IPS-15b (cell line): ENCODE results near the gene PIGU.
A peak's percentile ranks its signal among the peaks of the same experiment; 100 is the strongest.

Source experiments
- H3K27me3 ChIP-seq: one replicate; pipeline ENCODE4 v1.6.1; 2013; ENCODE audit warnings: low read length; ENCODE audit not compliant: control insufficient read depth, insufficient read depth
- H3K36me3 ChIP-seq: one replicate; pipeline ENCODE4 v1.6.1; 2013; ENCODE audit warnings: low read length; ENCODE audit not compliant: control insufficient read depth, insufficient read depth
- H3K4me1 ChIP-seq: one replicate; pipeline ENCODE4 v1.6.1; 2013; ENCODE audit warnings: mild to moderate bottlenecking, low read length; ENCODE audit not compliant: control insufficient read depth, insufficient read depth
- H3K4me3 ChIP-seq: one replicate; pipeline ENCODE4 v1.5.1; 2013; ENCODE audit warnings: low read depth, low read length
- H3K9ac ChIP-seq: one replicate; pipeline ENCODE4 v1.6.1; 2013; ENCODE audit warnings: low read depth, mild to moderate bottlenecking, low read length
- H3K9me3 ChIP-seq: one replicate; pipeline ENCODE4 v1.6.1; 2013; ENCODE audit warnings: mild to moderate bottlenecking, low read length; ENCODE audit not compliant: control insufficient read depth, insufficient read depth

PIGU gene

GRCh38 chr20:34553366-34553867 is 123.5 kb downstream of the PIGU start:
- H3K4me1 ChIP-seq: no peaks in the 10 kb centered on the region
- no peaks in the 10 kb centered on the region for H3K27me3 ChIP-seq
- H3K4me3 ChIP-seq: no peak overlapping the region
- no peak overlapping the region for H3K9ac ChIP-seq
- no peaks in the 10 kb centered on the region for H3K9me3 ChIP-seq
- no peaks in the 10 kb centered on the region for H3K36me3 ChIP-seq

GRCh38 chr20:34552569-34552968 is 124.3 kb downstream of the PIGU start:
- no peaks in the 10 kb centered on the region for H3K4me1 ChIP-seq
- H3K4me3 ChIP-seq: no peak overlapping the region
- no peaks in the 10 kb centered on the region for H3K36me3 ChIP-seq
- no peak overlapping the region for H3K9ac ChIP-seq
- no peaks in the 10 kb centered on the region for H3K27me3 ChIP-seq
- no peaks in the 10 kb centered on the region for H3K9me3 ChIP-seq

- no peaks in the 10 kb centered on the region for H3K9me3 ChIP-seq
- no peak overlapping the region for H3K4me3 ChIP-seq
- no peak overlapping the region for H3K9ac ChIP-seq
- no peaks in the 10 kb centered on the region for H3K4me1 ChIP-seq
- no peaks in the 10 kb centered on the region for H3K36me3 ChIP-seq
- no peaks in the 10 kb centered on the region for H3K27me3 ChIP-seq
Observed at GRCh38 chr20:34549929-34550305, 127.0 kb downstream of the PIGU start.

GRCh38 chr20:34549291-34549928 is 127.5 kb downstream of the PIGU start:
- H3K27me3 ChIP-seq: no peaks in the 10 kb centered on the region

GRCh38 chr20:34547844-34548613 is 128.9 kb downstream of the PIGU start:
- Histone ChIP-seq H3K9ac (no peak overlapping the region), H3K4me3 (no peak overlapping the region), H3K4me1 (peaks cover 2% of the 10 kb centered on the region), H3K27me3 (no peaks in the 10 kb centered on the region), H3K9me3 (no peaks in the 10 kb centered on the region), H3K36me3 (no peaks in the 10 kb centered on the region)

More at GRCh38 chr20:34549291-34549928, 127.5 kb downstream of the PIGU start:
- Histone ChIP-seq H3K4me1 (no peaks in the 10 kb centered on the region), H3K9ac (no peak overlapping the region), H3K36me3 (no peaks in the 10 kb centered on the region), H3K9me3 (no peaks in the 10 kb centered on the region), H3K4me3 (no peak overlapping the region)

GRCh38 chr20:34546751-34547181 is 130.1 kb downstream of the PIGU start:
- no peaks in the 10 kb centered on the region for H3K36me3 ChIP-seq
- H3K27me3 ChIP-seq: no peaks in the 10 kb centered on the region
- H3K4me1 ChIP-seq: peaks cover 2% of the 10 kb centered on the region
- no peaks in the 10 kb centered on the region for H3K9me3 ChIP-seq
- H3K4me3 ChIP-seq: no peak overlapping the region
- H3K9ac ChIP-seq: no peak overlapping the region

- Histone ChIP-seq H3K36me3 (peaks cover 10% of the 10 kb centered on the region), H3K4me1 (peaks cover 2% of the 10 kb centered on the region), H3K4me3 (peak overlapping the region; percentile 48), H3K9me3 (no peaks in the 10 kb centered on the region), H3K27me3 (no peaks in the 10 kb centered on the region), H3K9ac (no peak overlapping the region)
Observed at GRCh38 chr20:34544109-34544796, 132.6 kb downstream of the PIGU start.

- no peaks in the 10 kb centered on the region for H3K9me3 ChIP-seq
- no peak overlapping the region for H3K9ac ChIP-seq
- H3K4me1 ChIP-seq: peaks cover 2% of the 10 kb centered on the region
- no peaks in the 10 kb centered on the region for H3K27me3 ChIP-seq
- H3K36me3 ChIP-seq: peaks cover 10% of the 10 kb centered on the region
- no peak overlapping the region for H3K4me3 ChIP-seq
Observed at GRCh38 chr20:34543463-34544056, 133.3 kb downstream of the PIGU start.

- Histone ChIP-seq H3K9ac (no peak overlapping the region), H3K4me1 (peaks cover 2% of the 10 kb centered on the region), H3K9me3 (no peaks in the 10 kb centered on the region), H3K36me3 (peaks cover 12% of the 10 kb centered on the region), H3K4me3 (no peak overlapping the region), H3K27me3 (no peaks in the 10 kb centered on the region)
Observed at GRCh38 chr20:34542439-34542838, 134.5 kb downstream of the PIGU start.

- no peak overlapping the region for H3K9ac ChIP-seq
- peaks cover 15% of the 10 kb centered on the region for H3K36me3 ChIP-seq
- H3K27me3 ChIP-seq: no peaks in the 10 kb centered on the region
Observed at GRCh38 chr20:34541917-34542316, 135.0 kb downstream of the PIGU start.

GRCh38 chr20:34541264-34541901 is 135.5 kb downstream of the PIGU start:
- H3K4me3 ChIP-seq: no peak overlapping the region
- peaks cover 18% of the 10 kb centered on the region for H3K36me3 ChIP-seq
- H3K9ac ChIP-seq: no peak overlapping the region
- no peaks in the 10 kb centered on the region for H3K9me3 ChIP-seq
- peaks cover 2% of the 10 kb centered on the region for H3K4me1 ChIP-seq
- no peaks in the 10 kb centered on the region for H3K27me3 ChIP-seq

More at GRCh38 chr20:34541917-34542316, 135.0 kb downstream of the PIGU start:
- Histone ChIP-seq H3K9me3 (no peaks in the 10 kb centered on the region), H3K4me3 (no peak overlapping the region), H3K4me1 (peaks cover 2% of the 10 kb centered on the region)
